ENCODE results near the gene AGFG1. TPM values are rescaled to one million over a fixed set of nuclear protein-coding genes. Genes with fewer than 3 reads are reported as not detected.
"Not testable (repeated sequence)": the region's sequence is repeated elsewhere in the genome, so short reads cannot be mapped to it uniquely, and the experiment has no call there.

The AGFG1 gene
- total RNA-seq, 1 donor from 2014 or later = 57.8 TPM

DNA sequence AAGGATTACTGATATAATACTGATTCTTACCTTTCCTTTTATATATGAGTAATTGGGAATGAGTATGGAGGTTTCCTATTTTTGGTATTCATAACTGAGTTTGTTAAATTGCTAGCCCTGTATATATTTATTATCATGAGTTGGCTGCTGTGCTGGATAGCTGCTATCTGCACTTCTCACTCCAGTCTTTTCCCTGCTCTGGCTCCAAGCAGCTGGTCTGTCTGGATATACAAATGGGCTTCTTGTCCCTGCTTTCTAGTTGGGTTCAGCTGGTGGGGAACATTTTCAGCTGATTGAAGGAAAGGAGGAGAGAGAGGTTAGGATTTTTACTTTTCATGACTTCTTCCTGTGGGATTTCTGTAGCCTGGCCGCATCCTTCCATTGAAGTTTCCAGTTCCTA, 41.2 kb downstream of the AGFG1 start:
- intact Hi-C loops (cut with DNase I) = loop anchor here (5.0 kb wide), 1 partner anchor 36 kb away; no protein-coding TSS in a partner anchor
- no peak for DNase-seq (ENCODE audit: missing footprints)
- no peak for ATAC-seq

DNA sequence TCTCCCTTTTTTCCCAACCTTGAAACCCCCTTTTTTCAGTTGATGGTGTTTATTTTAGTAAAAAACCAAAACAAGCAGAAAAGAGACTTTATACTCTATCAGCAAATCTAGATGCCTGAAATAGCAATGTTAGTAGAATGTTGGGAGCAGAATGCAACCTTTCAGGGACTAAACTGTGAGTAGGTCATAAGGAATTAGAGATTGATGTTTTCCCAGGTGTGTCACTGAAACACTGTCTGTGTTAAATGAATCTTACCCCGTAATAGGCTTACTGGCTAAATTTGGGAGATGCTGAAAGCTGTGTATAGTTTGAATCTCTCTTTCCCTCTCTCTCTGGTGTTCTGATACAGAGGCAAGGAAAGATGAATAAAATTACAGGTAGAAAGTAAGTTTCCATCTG, 43.8 kb downstream of the AGFG1 start:
- intact Hi-C loops (cut with DNase I) = no loop called here
- DNase-seq (ENCODE audit: missing footprints) (no peak), ATAC-seq (no peak)

DNA sequence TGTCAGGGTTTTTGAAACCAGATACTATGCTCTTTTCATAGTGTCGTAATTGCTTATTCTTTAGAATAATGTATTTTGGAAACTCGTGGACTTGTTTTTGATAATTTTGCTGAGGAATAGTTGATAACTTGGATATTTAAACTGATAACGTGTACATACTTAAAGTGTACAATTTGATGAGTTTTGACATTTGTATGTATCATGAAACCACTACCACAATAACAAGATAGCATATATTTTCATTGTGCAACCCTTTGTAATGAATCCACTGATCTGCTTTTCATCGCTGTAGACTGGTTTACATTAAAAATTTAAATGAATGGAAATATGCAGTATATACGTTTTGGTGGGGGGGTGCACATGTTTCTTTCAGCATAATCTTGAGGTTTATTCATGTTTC, 45.8 kb downstream of the AGFG1 start:
- DNase-seq (ENCODE audit: missing footprints) = no peak
- intact Hi-C loops (cut with DNase I) = no loop called here
- no peak for ATAC-seq

DNA sequence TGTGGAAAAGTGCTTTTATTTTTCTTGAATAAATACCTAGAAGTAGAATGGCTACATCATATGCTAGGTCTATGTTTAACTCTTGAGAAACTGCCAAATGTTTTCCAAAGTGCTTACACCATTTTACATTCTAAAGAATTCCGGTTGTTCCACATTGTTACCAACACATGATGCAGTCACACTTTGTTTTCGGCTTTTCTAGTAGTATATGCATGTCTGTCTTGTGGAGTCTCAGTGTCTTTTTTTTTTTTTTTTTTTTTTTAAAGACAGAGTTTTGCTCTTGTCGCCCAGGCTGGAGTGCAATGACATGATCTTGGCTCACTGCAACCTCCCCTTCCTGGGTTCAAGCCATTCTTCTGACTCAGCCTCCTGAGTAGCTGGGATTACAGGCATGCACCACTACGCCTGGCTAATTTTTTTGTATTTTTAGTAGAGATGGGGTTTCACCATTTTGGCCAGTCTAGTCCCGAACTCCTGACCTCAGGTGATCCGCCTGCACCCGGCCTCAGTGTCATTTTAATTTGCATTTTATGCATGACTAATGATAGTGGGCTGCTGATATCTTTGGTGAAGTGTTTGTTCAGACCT, 46.4 kb downstream of the AGFG1 start:
- DNase-seq (ENCODE audit: missing footprints); ATAC-seq; intact Hi-C loops (cut with DNase I): not testable (repeated sequence)

DNA sequence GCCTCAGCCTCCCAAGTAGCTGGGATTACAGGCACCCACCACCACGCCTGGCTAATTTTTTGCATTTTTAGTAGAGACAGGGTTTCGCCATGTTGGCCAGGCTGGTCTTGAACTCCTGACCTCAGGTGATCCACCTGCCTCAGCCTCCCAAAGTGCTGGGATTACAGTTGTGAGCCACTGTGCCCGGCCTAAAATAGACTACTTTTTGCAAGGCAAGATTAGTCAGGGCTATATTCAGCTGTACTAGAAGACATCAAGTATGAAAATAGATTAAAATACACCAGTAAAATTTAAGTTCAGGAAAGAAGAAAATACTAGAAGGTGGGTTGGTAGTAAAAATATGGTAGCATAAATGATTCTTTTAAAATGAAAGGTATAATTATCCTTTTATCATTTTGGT, 49.2 kb downstream of the AGFG1 start:
- ATAC-seq; intact Hi-C loops (cut with DNase I); DNase-seq (ENCODE audit: missing footprints): not testable (repeated sequence)

DNA sequence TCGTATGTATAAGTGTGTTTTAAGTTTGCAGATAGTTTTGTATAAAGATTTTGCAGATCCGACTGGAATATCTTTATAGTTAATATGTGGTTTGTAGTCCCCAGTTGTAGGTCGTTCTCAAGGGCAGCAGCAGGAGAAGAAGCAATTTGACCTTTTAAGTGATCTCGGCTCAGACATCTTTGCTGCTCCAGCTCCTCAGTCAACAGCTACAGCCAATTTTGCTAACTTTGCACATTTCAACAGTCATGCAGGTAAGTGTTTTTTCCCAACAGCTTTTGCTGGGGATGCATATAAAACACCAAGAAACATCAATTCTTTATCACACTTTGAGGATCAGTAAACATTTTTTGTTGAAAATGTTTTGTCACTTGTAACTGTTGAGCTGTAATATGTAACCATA, 52.7 kb downstream of the AGFG1 start:
- DNase-seq (ENCODE audit: missing footprints) (no peak), ATAC-seq (no peak)
- intact Hi-C loops (cut with DNase I) = no loop called here

DNA sequence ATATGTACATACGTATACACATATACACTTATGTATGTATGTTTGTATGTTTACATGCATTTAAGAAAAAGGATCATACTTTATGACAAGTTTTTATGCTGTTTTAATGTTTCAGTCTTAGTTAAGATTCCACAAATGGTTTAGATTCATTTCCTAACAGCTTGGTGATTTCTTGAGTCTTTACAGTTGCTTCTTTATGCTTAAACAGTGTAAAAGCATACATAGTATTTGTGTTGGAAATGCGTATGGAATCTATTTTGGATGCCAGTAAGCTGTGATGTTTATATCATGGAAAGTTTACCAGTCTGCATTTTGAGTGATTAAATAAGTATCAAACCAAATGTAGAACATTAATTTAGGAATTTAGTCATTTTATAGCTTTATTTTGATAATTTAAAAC, 55.4 kb downstream of the AGFG1 start:
- DNase-seq (ENCODE audit: missing footprints) (no peak), ATAC-seq (no peak)
- intact Hi-C loops (cut with DNase I) = no loop called here

DNA sequence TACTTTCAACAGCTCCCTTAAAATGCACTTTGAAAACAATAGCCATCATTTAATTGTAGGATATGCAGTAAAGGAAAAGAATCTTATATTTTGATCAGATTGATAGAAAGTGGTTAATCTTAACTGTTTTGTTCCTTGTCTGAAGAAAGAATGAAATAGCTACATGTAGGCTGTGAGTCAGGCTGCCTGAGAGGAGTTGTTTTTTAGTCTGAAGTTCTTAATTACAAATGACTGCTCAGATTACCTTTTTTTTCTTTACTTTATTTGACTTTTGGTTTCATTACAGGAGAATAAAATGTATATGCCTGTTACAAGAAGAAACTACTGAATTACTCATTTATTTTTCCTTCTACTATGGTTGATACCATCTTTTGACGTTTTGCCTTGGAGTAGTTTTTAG, 56.8 kb downstream of the AGFG1 start:
- DNase-seq (ENCODE audit: missing footprints) (no peak), ATAC-seq (no peak)
- intact Hi-C loops (cut with DNase I) = no loop called here

DNA sequence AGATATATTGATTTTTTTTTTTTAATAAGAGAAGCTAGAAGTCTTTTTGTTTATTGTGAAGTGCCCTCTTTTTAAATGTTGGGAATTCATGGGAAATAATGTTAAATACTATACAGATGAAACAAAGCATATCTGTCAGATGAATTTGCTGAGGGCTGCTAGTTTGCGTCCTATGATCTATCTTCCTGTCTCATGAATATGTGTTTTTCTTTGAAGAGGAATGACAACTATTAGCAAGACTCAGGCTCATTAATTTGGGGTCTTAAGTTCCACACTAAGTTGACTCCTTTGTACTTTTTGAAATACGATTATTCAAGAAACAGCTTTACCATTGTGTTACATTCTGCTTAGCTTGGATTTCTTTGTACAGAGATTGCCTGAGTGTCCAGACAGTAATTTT, 57.9 kb downstream of the AGFG1 start:
- no peak for ATAC-seq
- intact Hi-C loops (cut with DNase I) = no loop called here

DNA sequence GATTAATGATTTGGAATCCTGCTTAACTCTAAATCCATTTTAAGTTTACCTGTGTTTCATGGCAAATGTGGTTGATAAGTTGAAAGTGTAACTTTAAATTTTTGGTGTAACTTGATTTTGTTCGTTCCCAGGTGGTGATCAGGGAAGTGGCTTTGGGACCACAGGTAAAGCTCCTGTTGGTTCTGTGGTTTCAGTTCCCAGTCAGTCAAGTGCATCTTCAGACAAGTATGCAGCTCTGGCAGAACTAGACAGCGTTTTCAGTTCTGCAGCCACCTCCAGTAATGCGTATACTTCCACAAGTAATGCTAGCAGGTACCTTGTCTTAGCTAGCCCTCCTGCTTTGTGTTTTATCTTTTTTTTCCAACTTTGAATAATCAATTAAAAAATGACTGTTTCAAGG, 62.8 kb downstream of the AGFG1 start:
- intact Hi-C loops (cut with DNase I) = no loop called here
- ATAC-seq = no peak

More for the DNA sequence above, 57.9 kb downstream of the AGFG1 start:
- no peak for DNase-seq (ENCODE audit: missing footprints)

DNA sequence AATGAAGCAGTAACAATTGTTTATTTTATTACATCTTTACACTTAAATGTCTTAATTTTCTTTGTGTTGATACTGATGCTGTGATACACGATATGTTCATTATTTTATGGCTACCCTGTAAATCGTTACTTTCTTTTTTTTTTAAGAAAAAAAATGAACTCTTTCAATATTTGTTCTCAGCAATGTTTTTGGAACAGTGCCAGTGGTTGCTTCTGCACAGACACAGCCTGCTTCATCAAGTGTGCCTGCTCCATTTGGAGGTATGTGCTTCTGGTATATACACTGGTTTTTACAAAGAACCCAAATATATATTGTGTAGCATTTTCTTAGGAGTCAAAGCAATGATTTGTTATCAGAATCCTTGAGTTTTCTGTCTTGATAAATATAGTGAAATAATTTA, 64.5 kb downstream of the AGFG1 start:
- intact Hi-C loops (cut with DNase I) = no loop called here
- no peak for ATAC-seq
- DNase-seq (ENCODE audit: missing footprints) = no peak

More for the DNA sequence above, 62.8 kb downstream of the AGFG1 start:
- no peak for DNase-seq (ENCODE audit: missing footprints)

DNA sequence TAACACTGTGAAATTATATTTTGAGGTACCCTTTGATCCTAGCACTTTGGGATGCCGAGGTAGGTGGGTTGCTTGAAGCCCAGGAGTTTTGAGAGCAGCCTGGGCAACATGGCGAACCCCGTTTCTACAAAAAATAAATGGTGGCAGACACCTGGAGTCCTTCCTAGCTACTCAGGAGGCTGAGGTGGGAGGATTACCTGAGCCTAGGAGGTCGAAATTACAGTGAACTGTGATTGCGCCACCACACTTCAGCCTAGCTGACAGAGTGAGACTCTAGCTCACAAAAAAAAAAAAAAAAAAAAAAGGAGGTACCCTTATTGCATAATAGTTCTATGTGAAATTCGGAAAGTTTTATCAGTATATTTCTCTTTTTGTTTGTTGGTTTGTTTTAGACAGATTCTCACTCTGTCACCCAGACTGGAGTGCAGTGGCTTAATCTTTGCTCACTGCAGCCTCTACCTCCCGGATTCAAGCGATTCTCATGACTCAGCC, 67.6 kb downstream of the AGFG1 start:
- intact Hi-C loops (cut with DNase I) = no loop called here
- DNase-seq (ENCODE audit: missing footprints) (no peak), ATAC-seq (no peak)

DNA sequence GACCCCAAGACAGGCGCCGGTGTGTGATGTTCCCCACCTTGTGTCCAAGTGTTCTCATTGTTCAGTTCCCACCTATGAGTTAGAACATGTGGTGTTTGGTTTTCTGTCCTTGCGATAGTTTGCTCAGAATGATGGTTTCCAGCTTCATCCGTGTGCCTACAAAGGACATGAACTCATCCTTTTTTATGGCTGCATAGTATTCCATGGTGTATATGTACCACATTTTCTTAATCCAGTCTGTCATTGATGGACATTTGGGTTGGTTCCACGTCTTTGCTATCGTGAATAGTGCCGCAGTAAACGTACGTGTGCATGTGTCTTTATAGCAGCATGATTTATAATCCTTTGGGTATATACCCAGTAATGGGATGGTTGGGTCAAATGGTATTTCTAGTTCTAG, 68.4 kb downstream of the AGFG1 start:
- intact Hi-C loops (cut with DNase I); ATAC-seq; DNase-seq (ENCODE audit: missing footprints): not testable (repeated sequence)

DNA sequence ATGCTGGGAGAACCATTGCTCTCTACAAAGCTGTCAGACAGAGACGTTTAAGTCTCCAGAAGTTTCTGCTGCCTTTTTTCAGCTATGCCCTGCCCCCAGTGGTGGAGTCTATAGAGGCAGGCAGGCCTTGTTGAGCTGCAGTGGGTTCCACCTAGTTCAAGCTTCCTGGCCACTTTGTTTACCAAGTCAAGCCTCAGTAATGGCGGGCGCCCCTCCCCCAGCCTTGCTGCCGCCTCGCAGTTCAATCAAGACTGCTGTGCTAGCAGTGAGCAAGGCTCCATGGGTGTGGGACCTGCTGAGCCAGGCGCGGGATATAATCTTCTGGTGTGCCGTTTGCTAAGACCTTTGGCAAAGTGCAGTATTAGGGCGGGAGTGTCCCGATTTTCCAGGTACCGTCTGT, 74.0 kb downstream of the AGFG1 start:
- intact Hi-C loops (cut with DNase I) = no loop called here
- ATAC-seq (no peak), DNase-seq (ENCODE audit: missing footprints) (no peak)

DNA sequence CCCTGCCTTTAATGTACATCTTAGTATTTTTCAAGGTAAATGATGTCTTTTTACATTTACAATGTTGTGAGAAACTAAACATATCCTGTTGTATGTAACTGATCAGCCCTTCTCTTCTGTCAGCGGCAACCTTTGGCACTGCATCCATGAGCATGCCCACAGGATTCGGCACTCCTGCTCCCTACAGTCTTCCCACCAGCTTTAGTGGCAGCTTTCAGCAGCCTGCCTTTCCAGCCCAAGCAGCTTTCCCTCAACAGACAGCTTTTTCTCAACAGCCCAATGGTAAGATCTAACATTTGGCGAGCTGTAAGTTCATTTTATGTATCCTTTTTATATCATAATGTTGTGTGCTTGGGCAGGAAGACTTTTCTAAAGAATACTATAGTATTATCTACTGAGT, 79.9 kb downstream of the AGFG1 start:
- ATAC-seq (no peak), DNase-seq (ENCODE audit: missing footprints) (no peak)
- intact Hi-C loops (cut with DNase I) = no loop called here

DNA sequence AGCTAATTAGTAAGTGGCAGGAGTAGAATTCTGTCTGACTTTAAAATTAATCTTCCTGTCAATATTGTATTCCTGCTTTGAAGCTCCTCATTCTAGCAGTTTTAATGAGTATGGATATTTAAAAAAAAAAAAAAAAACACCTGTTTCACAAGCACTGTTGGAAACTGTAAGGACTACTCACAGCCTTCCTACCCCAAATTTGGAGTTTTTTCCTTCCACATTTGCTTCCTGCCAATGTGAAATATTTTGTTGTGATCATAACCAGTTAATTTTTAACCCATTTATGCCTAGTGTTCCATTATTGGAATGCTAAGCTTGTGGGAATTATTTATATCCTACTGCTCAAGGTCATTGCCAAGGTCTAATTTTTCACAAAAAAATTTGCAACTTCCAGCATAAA, 90.6 kb downstream of the AGFG1 start:
- no peak for DNase-seq (ENCODE audit: missing footprints)
- ATAC-seq = no peak
- intact Hi-C loops (cut with DNase I) = no loop called here

DNA sequence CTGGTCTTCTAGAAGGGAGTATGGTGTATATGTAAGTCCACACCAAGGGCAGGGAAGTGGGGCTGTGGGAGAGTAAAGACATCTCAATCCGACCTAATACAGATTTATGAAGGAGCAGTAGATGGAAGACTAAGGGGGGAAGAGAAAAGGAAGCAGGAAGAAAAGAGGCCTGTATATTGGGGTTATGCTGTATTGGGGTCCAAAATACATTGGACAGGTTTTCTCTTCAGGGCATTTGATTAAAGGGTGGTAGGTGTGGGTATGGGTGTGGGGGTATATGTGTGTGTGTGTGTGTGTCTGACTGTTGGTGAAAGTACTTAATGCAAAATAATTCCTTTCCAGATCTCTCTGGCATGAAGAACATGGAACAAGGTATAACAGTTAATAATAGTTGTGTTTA, 93.1 kb downstream of the AGFG1 start:
- intact Hi-C loops (cut with DNase I) = no loop called here
- no peak for DNase-seq (ENCODE audit: missing footprints)
- no peak for ATAC-seq

DNA sequence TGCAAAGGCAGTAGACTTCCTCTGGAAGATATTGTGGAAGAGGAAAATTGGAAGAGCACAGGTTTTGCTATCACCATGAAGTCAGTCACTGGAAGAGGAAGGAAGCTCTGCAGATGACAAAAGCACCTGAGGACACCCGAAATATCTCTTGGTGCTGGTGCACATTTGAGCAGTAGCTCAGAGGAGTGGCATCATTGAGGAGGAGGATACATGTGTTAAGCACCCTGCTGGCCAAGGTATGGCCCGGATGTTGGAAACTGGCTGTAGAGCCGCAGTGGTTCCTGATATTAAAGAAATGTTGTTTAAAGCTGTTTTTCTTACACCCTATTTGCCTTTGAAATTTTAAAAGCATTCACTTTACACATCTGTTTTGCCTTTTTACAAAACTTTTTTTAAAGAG, 94.1 kb downstream of the AGFG1 start:
- DNase-seq (ENCODE audit: missing footprints) = no peak
- intact Hi-C loops (cut with DNase I) = no loop called here
- ATAC-seq = no peak

DNA sequence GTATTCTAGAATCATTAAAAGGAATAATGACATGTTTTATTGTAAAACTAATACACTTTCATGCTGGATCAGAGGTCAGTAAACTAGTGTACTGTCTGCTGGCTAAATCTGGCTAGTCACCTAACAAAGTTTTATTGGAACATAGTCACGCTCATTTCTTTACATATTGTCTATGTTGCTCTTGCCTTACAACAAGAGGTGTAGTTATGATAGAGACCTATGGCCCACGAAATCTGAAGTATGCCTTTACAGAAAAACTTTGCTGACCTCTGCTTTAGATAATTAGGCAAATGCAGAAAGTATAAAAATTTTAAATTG, 96.9 kb downstream of the AGFG1 start:
- intact Hi-C loops (cut with DNase I) = no loop called here
- DNase-seq (ENCODE audit: missing footprints) (no peak), ATAC-seq (no peak)

DNA sequence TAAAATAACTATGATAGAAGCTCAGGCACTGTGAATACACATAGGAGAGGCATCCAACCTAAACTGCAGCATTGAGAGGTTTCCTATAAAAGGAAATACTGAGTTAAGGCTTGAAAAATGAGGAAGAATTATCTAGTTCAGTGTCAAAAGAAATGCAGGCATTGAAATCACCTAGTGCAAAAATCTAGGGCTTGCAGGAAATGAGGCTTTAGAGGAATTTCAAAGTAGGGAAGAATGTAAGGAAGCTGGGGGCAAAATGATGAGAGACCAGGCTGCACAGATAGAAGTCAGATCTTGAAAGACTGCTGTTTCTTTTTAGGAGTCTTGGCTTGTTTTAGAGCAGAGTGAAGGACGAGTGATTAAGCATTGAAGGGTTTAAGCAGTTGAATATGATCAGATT, 98.7 kb downstream of the AGFG1 start:
- DNase-seq (ENCODE audit: missing footprints) = no peak
- intact Hi-C loops (cut with DNase I) = no loop called here
- no peak for ATAC-seq

DNA sequence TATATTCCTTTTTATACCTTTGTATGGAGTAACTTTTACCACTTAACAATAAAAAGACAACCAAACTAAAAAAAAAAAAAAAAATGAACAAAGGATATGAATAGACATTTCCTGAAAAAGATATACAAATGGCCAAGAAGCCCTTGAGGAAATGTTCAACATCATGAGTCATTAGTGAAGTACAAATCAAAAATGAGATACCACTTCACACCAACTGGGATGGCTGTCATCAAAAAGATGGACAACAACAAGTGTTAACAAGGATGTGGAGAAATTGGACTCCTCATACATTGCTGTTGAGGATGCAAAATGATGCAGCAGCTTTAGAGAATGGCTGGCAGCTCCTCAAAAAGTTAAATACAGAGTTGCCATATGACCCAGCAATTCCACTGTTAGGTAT, 104.2 kb downstream of the AGFG1 start:
- DNase-seq (ENCODE audit: missing footprints) = no peak
- intact Hi-C loops (cut with DNase I) = no loop called here
- ATAC-seq = no peak

Data from Right ventricle myocardium inferior (tissue), 1 donor.